DOHH2 (cell line): ENCODE measurements around the gene TRMT5.

ENCODE experiments used
- EZH2phosphoT487 ChIP-seq: fragments of 200-600 bp; sonication (generic); IDR thresholded peaks from 2 replicates; pipeline ENCODE4 v1.6.1; 2017; ENCODE audit warnings: borderline replicate concordance, mild to moderate bottlenecking, antibody characterized with exemption, low read length, moderate library complexity, mixed read lengths
- TF ChIP-seq, protein P1 (sequence below): fragments of 200-600 bp; sonication (generic); IDR thresholded peaks from one replicate; pipeline ENCODE4 v1.5.1; 2014; ENCODE audit warnings: antibody characterized with exemption, mild to moderate bottlenecking, low read depth, low read length; ENCODE audit not compliant: poor library complexity, severe bottlenecking

DNA sequence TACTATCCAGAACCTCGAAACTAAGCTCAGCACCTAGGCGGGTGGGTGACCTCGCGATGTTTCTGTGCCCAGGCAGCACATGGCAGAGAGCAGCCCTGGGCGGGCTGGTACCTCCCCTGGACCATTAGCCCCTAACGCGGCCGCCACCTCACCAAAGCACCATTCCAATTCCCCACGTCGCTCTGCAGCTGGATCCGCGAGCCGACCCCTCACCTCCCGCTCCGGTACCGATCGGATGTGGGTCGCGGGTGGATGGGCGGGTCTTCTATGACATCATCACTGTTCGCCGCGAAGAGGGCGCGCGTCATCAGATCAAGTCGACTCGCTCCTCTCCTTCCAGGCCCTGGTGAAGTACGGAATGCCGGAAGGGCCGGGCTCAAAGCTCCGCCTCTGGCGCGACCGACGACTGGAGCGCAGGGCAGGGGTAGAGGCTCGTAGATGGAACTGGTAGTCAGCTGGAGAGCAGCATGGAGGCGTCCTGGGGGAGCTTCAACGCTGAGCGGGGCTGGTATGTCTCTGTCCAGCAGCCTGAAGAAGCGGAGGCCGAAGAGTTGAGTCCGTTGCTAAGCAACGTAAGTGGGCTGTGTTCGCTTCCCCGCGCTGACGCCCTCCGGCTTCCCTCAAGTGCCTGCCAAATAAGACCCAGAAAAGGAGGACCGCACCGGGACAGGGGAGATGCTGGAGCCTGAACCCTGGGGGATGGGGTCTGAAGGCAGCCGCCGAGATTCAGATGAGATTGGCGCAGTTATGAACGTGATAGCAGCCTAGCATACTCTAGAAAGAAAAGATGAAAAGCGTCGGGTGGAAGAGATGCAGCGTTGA lies at the start of gene TRMT5, which contains the start of gene SLC38A6:
- TF ChIP-seq, protein P1, sequence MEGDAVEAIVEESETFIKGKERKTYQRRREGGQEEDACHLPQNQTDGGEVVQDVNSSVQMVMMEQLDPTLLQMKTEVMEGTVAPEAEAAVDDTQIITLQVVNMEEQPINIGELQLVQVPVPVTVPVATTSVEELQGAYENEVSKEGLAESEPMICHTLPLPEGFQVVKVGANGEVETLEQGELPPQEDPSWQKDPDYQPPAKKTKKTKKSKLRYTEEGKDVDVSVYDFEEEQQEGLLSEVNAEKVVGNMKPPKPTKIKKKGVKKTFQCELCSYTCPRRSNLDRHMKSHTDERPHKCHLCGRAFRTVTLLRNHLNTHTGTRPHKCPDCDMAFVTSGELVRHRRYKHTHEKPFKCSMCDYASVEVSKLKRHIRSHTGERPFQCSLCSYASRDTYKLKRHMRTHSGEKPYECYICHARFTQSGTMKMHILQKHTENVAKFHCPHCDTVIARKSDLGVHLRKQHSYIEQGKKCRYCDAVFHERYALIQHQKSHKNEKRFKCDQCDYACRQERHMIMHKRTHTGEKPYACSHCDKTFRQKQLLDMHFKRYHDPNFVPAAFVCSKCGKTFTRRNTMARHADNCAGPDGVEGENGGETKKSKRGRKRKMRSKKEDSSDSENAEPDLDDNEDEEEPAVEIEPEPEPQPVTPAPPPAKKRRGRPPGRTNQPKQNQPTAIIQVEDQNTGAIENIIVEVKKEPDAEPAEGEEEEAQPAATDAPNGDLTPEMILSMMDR = no peak
- no peak for TF ChIP-seq EZH2phosphoT487
